Kidney (tissue), 14 donors: ENCODE results near the gene TMEM258. TPM values are rescaled to one million over a fixed set of nuclear protein-coding genes. Genes with fewer than 3 reads are reported as not detected.

Experiments
- DNase-seq, 5 donors: peaks; one replicate each; pipeline ENCODE4 v3.0.0-alpha.2; 2013 to 2020
- FAIRE-seq: peaks from 2 replicates; lab custom pipeline; 2012; peaks lifted over from hg19 to GRCh38; lab: Jason Lieb, UNC
- H3K27ac ChIP-seq, 2 donors: one replicate each; pipeline ENCODE4 v1.7.0; 2013; ENCODE audit warnings: low read depth in 2 of 2, low read length in 2 of 2, inconsistent platforms in 1 of 2
- H3K27me3 ChIP-seq: one replicate; pipeline ENCODE4 v1.7.1; 2013; ENCODE audit warnings: low read length, inconsistent platforms; ENCODE audit not compliant: control insufficient read depth, insufficient read depth
- H3K36me3 ChIP-seq, 3 donors: one replicate each; pipeline versions ENCODE4 v1.7.0 to v1.7.1; 2013; ENCODE audit warnings: low read length in 3 of 3, control low read depth in 1 of 3, inconsistent platforms in 1 of 3; ENCODE audit not compliant: insufficient read depth in 3 of 3, control insufficient read depth in 2 of 3
- H3K4me1 ChIP-seq, 3 donors: one replicate each; pipeline versions ENCODE4 v1.7.0 to v1.7.1; 2013; ENCODE audit warnings: low read length in 3 of 3, inconsistent platforms in 1 of 3, low read depth in 1 of 3; ENCODE audit not compliant: control insufficient read depth in 2 of 3, insufficient read depth in 2 of 3
- H3K4me3 ChIP-seq, 3 donors: one replicate each; pipeline versions ENCODE4 v1.7.0 to v1.8.1; 2013; ENCODE audit warnings: low read length in 3 of 3, control low read depth in 1 of 3, inconsistent platforms in 1 of 3
- H3K9ac ChIP-seq, 3 donors: one replicate each; pipeline versions ENCODE4 v1.7.0 to v1.7.1; 2013; ENCODE audit warnings: low read length in 3 of 3, control low read depth in 1 of 3, inconsistent platforms in 1 of 3
- H3K9me3 ChIP-seq, 3 donors: one replicate each; pipeline versions ENCODE4 v1.7.0 to v1.7.1; 2013; ENCODE audit warnings: low read length in 3 of 3, control low read depth in 1 of 3, inconsistent platforms in 1 of 3; ENCODE audit not compliant: control insufficient read depth in 2 of 3, insufficient read depth in 1 of 3
- CTCF ChIP-seq: IDR thresholded peaks from 3 replicates; pipeline ENCODE4 v1.5.1; 2012; ENCODE audit warnings: mild to moderate bottlenecking, moderate library complexity, borderline replicate concordance; ENCODE audit not compliant: insufficient read depth; ENCODE audit errors: extremely low read depth
- intact Hi-C: fragments of 100-400 bp; cut with DNase I; formaldehyde crosslinking; loops from one replicate; pipeline ENCODE4 v1.11.1; 2022
- polyA plus RNA-seq: library from polyadenylated mRNA; stranded (reverse); fragments of 350-450 nt; fragmentation: Illumina TruSeq; extraction: RNeasy Lipid Tissue Mini Kit (QIAGEN cat#74804); gene quantifications from one replicate; pipeline ENCODE4 v1.2.3, GENCODE V29; 2014; ENCODE audit warnings: low read depth, low replicate concordance; ENCODE audit not compliant: insufficient read depth
- total RNA-seq: library from RNA; stranded (reverse); fragmentation: NEBNext Ultra II Directional; extraction: Animal tissue kit (Norgen Biotek cat#: 25700); gene quantifications from one replicate; pipeline ENCODE4 v1.2.1, GENCODE V29; 2021
- donor health status: control.
- donor health status: control.
- donor health status: control.
- donor health status: control.
- donor health status: control.
- donor health status: DM: yes; HTN: yes; CAD: no.
- donor health status: Normal renal cell carcinoma (clear cell type).

Gene TMEM258
- total and polyA plus RNA-seq, 2 donors from 2014 or later = 92.1 to 228 TPM

GRCh38 chr11:61768376-61769076 lies 23.9 kb downstream of the TMEM258 start:
- Histone ChIP-seq H3K4me1 (peaks cover 0 to 7% (median 0%) of the 10 kb centered on the region in 3 donors), H3K27ac (no peak overlapping the region), H3K27me3 (no peaks in the 10 kb centered on the region), H3K4me3 (no peak overlapping the region), H3K36me3 (no peaks in the 10 kb centered on the region), H3K9ac (no peak overlapping the region), H3K9me3 (no peaks in the 10 kb centered on the region)
- FAIRE-seq = no peak
- no peak for DNase-seq
- no peak for TF ChIP-seq CTCF
- intact Hi-C loops = no loop called here

- intact Hi-C loops = no loop called here
- H3K27me3 ChIP-seq = no peaks in the 10 kb centered on the region
- H3K4me1 ChIP-seq = no peaks in the 10 kb centered on the region
- H3K9ac ChIP-seq = no peak overlapping the region
- H3K9me3 ChIP-seq = no peaks in the 10 kb centered on the region
- TF ChIP-seq CTCF = no peak
- DNase-seq (peak in 3 of 5 donors; percentile 58 to 73 (median 61)), FAIRE-seq (no peak)
- H3K4me3 ChIP-seq = no peak overlapping the region
- no peak overlapping the region for H3K27ac ChIP-seq
- no peaks in the 10 kb centered on the region for H3K36me3 ChIP-seq
Observed at GRCh38 chr11:61766353-61766841, 26.0 kb downstream of the TMEM258 start.

- no peak for TF ChIP-seq CTCF
Observed at GRCh38 chr11:61765550-61766253, 26.7 kb downstream of the TMEM258 start.

More at GRCh38 chr11:61765550-61766253, 26.7 kb downstream of the TMEM258 start:
- H3K36me3 ChIP-seq = no peaks in the 10 kb centered on the region
- DNase-seq (no peak), FAIRE-seq (no peak)
- H3K4me3 ChIP-seq = no peak overlapping the region
- no peak overlapping the region for H3K9ac ChIP-seq
- H3K9me3 ChIP-seq = no peaks in the 10 kb centered on the region
- intact Hi-C loops = no loop called here
- no peaks in the 10 kb centered on the region for H3K27me3 ChIP-seq
- no peaks in the 10 kb centered on the region for H3K4me1 ChIP-seq
- no peak overlapping the region for H3K27ac ChIP-seq
